ENCODE data around the gene MFSD2A.
"Not testable (repeated sequence)": the region's sequence is repeated elsewhere in the genome, so short reads cannot be mapped to it uniquely, and the experiment has no call there.

The MFSD2A gene

DNA sequence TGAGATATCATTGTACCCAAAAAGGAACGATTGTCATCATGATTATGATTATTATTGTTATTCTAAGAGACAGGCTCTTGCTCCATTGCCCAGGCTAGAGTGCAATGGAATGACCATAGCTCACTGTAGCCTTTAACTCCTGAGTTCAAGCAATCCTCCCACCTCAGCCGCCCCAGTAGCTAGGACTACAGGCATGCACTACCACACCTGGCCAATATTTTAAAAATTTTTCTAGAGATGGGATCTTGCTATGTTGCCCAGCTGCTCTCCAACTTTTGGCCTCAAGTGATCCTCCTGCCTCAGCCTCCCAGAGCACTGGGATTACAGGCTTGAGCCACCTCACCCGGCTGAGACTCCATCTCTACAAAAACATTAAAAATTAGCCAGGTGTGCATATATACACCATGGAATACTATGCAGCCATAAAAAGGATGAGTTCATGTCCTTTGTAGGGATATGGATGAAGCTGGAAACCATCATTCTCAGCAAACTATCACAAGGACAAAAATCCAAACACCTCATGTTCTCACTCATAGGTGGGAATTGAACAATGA, 52.6 kb downstream of the MFSD2A start:
- DNase-seq, result not testable (repeated sequence)

DNA sequence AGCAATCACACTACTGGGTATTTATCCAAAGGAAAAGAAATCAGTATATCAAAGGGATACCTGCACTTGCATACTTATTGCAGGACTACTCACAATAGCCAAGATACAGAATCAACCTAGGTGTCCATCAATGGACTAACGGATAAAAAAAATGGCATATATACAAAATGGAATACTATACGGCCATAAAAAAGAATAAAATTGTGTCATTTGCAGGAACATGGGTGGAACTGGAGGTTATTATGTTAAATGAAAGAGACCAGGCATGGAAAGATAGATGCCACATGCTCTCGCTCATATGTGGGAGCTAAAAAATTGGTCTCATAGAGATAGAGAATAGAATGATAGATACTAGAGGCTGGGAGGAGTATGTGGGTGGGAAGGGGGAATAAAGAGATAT, 56.3 kb downstream of the MFSD2A start:
- no peak for DNase-seq

DNA sequence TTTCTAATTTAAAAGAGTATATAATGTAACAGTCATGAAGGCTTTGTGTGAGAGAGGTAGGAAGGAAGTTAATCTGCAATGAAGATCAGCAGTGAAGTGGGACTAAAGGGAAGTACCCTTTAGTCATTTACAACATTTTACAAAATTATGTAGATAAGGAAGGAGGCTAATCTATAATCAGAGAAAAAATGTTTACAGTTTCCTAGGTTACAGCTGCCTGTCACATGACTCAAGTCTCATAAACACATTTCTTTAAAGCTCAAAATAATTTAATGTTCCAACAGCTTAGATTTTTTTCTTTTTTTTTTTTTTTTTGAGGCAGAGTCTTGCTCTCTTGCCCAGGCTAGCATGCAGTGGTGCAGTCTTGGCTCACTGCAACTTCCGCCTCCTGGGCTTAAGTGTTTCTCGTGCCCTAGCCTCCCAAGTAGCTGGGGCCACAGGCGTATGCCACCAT, 59.3 kb downstream of the MFSD2A start:
- peak; percentile 68 for DNase-seq

DNA sequence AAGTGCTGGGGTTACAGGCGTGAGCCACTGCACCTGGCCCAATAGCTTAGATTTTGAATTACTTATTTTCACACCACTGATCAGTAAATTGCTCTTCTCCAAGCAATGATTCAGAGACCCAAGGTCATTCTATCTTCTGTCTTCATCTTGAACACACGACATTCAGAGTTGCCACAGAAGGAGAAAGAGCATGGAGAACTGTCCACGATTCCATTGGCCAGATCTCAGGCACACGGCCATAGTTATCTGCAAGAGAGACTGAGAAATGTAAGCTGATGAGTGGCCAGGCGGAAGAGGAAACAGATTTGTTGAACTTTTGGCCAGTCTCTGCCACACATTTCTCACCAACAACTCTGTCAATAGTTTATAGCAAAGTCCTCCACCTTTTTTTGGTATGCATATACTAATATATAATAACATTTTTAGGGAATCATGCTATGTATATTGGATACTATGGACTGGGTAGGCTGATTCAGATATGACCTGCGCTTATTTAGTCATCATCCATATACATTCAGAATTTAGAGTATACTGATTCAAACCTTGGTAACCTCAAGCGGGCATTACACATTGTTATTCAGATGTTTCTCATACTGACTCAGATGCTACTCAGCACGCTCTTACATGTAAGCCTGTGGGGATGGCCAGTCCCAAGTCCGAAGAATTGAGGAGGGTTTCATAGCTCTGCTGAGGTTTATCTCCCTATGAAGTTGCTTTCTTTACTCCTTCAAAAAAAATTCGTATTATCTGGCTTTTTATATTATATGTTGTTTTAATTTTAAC, 60.1 kb downstream of the MFSD2A start:
- DNase-seq, result no peak

DNA sequence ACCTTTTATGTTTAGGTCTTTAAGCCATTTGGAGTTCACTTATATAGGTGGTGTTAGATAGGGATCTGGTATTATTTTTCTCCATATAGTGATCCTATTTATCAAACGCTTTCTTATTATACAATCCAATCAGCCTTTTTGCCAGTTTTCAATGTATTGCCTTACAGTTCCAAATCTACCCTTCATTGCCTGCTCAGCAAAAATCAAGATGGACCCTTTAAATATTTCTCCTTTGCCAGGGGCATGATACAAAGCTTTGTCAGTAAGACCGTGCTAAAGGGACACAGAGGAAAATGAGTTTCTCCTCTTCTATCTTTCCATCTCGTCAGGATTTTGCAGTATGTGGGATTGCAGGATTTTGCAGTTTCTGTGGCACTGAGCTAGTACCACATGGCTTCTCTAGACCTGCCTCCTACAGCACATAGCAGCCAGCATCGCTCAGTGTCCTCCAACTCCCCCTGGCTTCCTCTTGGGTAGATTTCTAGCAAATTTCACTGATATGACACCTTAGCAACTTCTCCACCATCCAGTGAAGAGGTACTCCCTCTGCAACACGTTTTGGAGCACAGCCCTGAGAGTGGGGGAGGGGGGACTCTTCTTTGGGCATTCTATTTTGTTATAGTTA, 63.1 kb downstream of the MFSD2A start:
- no peak for DNase-seq

All from hematopoietic multipotent progenitor cell treated with erythropoietin and hydrocortisone succinate and interleukin-3 and kit ligand, for 6 days (in vitro differentiated cells).